Right renal pelvis (tissue), 4 donors: ENCODE data around the gene PPP4R3B. TPM values are rescaled to one million over a fixed set of nuclear protein-coding genes. Genes with fewer than 3 reads are reported as not detected.
A peak's percentile ranks its signal among the peaks of the same experiment; 100 is the strongest.

Experiments
- DNase-seq, 4 donors: peaks; one replicate each; pipeline ENCODE4 v3.0.0-alpha.2; 2013; ENCODE audit warnings: low read depth in 4 of 4, low spot score in 3 of 4, missing footprints in 1 of 4
- polyA plus RNA-seq, 4 donors: library from polyadenylated mRNA; unstranded; fragments of 120-200 nt; gene quantifications; one replicate each; pipeline ENCODE4 v1.2.1, GENCODE V29; 2013; ENCODE audit not compliant: insufficient read length in 4 of 4

PPP4R3B gene
- 10 to 100 TPM; 70.5 to 90.6 (median 87.3) TPM for polyA plus RNA-seq

- peak; percentile 95 to 99 (median 98) for DNase-seq
Measured at GRCh38 chr2:55617175-55618024, at the start of gene PPP4R3B. Gene PPP4R3B, minus strand, starts transcription at chr2:55617622. Its CDS starts 337 bp downstream, at chr2:55617285.

GRCh38 chr2:55653255-55653654, 35.8 kb upstream of the PPP4R3B start:
- DNase-seq = no peak

- no peak for DNase-seq
Measured at GRCh38 chr2:55649211-55649610, 31.8 kb upstream of the PPP4R3B start.

GRCh38 chr2:55636831-55637230, 19.4 kb upstream of the PPP4R3B start:
- no peak for DNase-seq

DNA sequence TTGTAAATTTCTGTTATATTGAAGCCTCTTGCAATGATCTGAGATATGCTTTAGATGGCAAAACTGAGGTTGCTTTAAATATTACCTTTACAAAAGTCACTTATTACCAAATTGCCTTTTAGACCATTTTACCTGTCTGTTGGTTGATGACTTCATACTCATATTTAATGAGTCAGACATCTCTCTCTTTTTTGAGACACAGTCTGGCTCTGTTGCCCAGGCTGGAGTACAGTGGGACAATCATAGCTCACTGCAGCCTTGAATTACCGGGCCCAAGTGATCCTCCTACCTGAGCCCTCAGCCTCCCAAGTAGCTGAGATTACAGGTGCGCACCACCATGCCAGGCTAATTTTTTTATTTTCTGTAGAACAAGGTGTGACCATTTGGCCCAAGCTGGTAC, 11.5 kb upstream of the PPP4R3B start:
- no peak for DNase-seq

GRCh38 chr2:55627915-55628314, 10.5 kb upstream of the PPP4R3B start:
- no peak for DNase-seq

DNA sequence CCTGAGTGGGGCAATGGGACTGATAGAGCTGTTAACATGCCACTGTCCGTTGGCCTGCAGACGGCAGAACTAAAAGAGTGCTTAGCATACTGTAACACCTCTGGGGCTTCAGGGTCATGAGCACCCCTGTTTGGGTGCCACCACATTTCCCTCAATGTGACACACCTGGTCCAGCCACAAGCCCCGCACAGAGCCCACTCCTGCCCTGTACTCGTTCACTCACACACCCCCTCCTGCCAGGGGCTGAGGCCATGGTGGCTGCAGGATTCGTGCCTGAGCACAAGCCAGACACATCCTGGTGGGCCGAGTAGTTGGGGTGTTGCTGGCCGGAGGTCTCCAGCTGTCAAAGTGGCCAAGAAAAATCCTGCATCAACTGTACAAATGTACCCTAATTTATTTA, 4.4 kb upstream of the PPP4R3B start:
- no peak for DNase-seq

DNA sequence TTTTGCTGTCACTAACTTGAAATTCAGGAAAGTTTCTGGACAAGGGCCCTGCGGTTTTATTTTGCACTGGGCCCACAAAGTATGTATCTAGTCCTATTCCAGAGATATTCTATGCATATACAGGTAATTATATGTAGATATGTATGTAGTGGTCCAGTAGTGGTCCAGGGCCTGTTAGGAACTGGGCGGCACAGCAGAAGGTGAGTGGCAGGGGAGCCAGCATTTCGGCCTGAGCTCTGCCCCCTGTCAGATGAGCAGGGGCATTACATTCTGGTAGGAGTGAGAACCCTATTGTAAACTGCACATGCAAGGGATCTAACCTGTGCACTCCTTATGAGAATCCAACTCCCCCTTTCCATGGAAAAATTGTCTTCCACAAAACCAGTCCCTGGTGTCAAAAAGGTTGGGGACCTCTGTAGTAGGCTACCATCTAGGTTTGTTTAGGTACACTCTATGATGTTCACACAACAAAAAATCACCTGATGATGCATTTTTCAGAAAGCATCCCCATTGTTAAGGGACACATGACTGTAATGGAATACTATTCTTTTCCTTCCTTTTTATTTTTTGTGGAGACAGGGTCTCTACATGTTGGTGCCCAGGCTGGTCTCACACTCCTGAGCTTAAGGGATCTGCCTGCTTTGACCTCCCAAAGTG, 2.8 kb upstream of the PPP4R3B start:
- DNase-seq = no peak

DNA sequence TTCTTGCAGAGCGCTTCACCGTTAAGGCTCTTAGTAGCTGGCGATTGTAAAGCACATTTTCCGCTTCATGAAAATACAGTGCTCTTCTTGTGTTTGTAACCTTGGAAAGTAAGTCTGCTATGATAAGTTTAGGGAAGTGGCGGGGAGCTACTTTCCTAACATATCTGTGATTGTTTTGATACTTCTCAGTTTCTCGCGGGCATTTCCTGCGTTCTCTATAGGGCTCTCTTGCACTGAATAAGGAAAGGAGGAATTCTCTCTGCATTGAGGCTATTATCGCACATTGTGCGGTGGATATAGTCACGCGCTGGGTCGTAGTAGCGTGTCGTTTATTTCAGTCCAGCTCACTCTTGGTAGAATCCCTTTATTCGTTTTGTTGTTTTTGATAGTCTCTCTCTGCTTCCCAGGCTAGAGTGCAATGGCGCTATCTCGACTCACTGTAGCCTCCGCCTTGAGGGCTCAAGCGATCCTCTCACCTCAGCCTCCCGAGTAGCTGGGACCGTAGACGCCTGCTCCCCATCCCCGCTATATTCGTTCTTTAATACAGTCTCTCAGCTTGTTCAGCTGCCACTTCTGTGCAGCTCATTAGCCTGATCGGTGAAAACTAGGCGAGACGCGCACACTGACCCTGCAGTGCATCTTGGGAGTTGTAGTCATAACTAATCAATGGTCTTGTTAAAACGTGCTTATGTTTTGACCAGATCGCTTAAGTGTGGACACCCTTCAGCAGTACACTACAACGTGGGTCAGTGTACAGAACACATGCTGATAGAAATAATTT, 1.0 kb upstream of the PPP4R3B start:
- DNase-seq = peak; percentile 40 to 55 (median 46)

GRCh38 chr2:55618025-55618274, 528 bp upstream of the PPP4R3B start:
- no peak for DNase-seq

DNA sequence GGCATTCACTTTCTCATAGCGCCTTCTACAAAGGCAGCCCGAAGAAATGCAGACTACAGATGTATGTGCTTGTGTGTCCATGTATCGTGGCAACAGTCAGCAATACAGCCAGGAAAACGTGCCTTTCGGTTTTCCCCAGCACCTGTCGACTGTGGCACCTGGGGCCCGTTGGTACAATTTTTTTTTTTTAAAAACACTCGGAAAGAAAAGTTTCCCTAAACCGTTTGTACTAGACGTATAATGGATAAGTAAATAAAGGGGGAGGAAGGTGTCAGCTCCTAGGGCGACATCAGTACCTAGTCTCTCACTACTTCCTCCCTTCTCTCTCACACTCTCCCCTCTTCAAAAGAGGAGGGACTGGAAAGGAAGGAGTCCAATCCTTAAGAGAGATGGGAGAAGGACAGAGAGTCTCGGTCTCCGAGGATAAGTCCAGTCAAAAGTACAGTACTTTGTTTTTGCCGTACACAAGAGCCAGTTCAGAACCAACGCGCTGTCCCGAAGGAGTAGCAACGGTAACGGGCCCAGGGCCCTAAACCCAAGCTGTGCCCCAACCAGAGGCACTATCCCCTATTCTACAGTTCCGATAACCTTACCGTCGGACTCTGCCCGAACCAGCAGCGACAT, 759 bp downstream of the PPP4R3B start:
- DNase-seq = peak; percentile 42 to 46 (median 44)

GRCh38 chr2:55611997-55612396, 5.4 kb downstream of the PPP4R3B start:
- no peak for DNase-seq

DNA sequence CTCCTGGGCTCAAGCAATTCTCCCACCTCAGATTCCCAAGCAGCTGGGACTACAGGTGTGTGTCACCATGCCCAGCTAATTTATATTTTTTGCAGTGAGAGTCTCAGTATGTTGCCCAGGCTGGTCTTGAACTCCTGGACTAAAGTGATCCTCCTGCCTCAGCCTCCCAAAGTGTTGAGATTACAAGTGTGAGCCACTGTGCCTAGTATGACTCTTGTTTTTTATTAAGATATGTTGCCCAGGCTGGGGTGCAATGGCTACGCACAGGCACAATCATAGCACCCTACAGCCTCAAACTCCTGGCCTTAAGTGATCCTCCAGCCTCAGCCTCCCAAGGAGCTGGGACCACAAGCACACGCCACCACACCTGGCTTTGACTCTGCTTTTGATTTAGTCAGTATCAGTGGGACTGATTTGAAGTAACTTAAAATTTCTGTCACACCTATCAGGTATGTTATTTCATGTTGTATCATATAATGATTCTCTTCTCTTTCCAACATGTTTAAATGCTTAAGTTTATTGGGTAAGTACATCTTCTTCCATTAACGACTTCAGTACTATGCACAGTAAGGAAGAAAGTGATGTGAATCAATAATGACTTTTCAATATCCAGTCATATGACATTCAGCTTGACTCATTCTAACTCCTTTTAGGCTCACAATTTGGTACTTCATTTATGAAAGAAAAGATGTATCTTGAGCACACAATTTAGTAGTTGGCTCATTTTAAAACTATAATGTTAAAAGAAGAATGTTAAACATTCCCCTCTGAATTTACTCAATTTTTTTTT, 6.3 kb downstream of the PPP4R3B start:
- DNase-seq = no peak

DNA sequence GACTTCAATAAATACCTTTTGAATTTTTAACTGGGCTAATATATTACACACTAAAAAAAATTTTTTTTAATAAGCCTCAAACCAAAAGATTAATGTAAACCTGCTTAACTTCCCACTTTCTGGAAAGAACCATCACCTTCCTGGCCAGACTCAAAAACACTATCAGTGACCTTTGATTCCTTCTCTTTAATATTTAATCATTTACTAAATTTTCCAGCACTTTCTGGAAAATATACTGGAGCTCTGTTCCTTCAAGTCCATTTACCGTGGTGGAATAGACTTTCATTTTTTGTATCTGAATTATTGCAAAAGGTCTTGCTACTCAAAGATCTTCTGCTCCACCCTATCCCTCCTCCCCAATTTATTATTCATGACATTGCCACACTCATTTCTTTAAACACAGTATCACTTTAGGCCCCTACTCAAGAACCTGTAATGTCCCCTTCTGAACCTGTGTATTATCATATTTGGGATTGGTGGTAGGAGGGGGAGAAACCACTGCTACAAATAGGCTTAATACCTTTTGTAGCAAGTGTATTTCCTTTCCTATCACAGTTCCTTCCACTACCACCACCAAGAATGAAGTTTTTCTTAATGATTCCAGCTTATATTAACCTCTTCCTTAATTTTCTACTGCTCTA, 7.4 kb downstream of the PPP4R3B start:
- DNase-seq = no peak

- DNase-seq = no peak
Measured at GRCh38 chr2:55609193-55609794, 8.1 kb downstream of the PPP4R3B start.

DNA sequence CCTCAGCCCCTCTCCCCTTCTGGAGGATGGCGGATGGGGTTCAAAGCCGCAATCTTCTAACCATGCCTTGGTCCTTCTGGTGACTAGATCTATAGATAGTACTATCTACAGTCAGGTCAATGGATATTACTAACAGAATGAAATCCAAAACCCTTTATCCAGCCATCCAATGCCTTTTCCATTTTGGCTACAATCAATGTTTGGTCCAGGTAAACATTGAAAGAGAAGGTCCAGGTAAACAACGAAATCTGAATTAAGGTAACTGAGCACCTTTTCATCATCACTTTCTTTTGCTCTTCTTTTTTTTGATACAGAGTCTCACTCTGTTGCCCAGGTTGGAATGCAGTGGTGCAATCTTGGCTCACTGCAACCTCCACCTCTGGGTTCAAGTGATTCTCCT, 9.7 kb downstream of the PPP4R3B start:
- DNase-seq = no peak

DNA sequence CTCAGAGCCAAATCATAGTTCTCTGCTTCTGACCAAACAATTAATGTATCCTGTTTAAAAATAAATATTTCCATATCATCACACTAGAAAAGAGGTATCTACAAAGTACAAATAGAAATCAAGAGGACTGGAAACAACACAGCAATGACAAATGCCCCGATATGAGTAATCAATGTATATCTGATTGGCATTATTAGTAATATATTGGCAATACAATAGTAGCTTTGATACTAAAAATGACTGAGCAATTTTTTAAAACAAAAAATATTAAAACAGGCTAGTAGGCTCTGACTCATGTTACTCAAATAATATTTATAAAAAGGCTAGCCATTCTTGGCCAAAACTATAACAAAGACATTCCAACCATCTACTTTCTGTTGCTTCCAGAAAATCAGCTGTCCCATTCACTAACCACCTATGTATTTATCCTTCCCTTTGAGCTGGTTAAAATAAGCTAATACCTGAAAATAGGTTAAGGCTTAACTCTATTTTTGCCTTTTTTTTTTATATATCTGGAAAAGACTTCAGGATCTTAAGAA, 13.3 kb downstream of the PPP4R3B start:
- DNase-seq = no peak

GRCh38 chr2:55601849-55602248, 15.6 kb downstream of the PPP4R3B start:
- no peak for DNase-seq
